HS-5 (cell line): ENCODE measurements around the gene PSMB9.
"Not testable (repeated sequence)": the region's sequence is repeated elsewhere in the genome, so short reads cannot be mapped to it uniquely, and the experiment has no call there.

Experiments
- DNase-seq: peaks from one replicate; pipeline ENCODE4 v3.0.0-alpha.2; 2012; ENCODE audit warnings: low read depth

Gene PSMB9

GRCh38 chr6:32853541-32854375, at the start of gene PSMB9, which contains the start of gene TAP1:
Gene PSMB9 (plus strand): TSS chr6:32854192. CDS start chr6:32854230, 38 bp downstream.
Gene TAP1 (minus strand): TSS chr6:32853704. CDS start chr6:32853636, 68 bp downstream.
- DNase-seq, result peak; percentile 82

GRCh38 chr6:32805404-32805803, 48.6 kb upstream of the PSMB9 start:
- DNase-seq, result not testable (repeated sequence)

GRCh38 chr6:32807020-32807580, 46.9 kb upstream of the PSMB9 start:
- no peak for DNase-seq

- DNase-seq, result no peak
These were observed 44.8 kb upstream of the PSMB9 start for GRCh38 chr6:32809171-32809570.

- DNase-seq, result no peak
These were observed 39.8 kb upstream of the PSMB9 start for GRCh38 chr6:32814145-32814544.

- DNase-seq, result no peak
These were observed 38.9 kb upstream of the PSMB9 start for GRCh38 chr6:32815115-32815514.

- DNase-seq, result no peak
These were observed 38.0 kb upstream of the PSMB9 start for GRCh38 chr6:32815996-32816395.

GRCh38 chr6:32816746-32817204, 37.2 kb upstream of the PSMB9 start, which contains the start of gene HLA-DOB:
Gene HLA-DOB (minus strand): TSS chr6:32817002. CDS start chr6:32816951, 51 bp downstream.
- DNase-seq, result no peak

- DNase-seq, result no peak
These were observed 35.1 kb upstream of the PSMB9 start for GRCh38 chr6:32818867-32819266.

GRCh38 chr6:32819729-32820128, 34.3 kb upstream of the PSMB9 start:
- DNase-seq, result peak; percentile 67

- peak; percentile 68 for DNase-seq
These were observed 28.0 kb upstream of the PSMB9 start for GRCh38 chr6:32825966-32826365.

- DNase-seq, result no peak
These were observed 27.0 kb upstream of the PSMB9 start for GRCh38 chr6:32827025-32827424.

GRCh38 chr6:32829495-32829894, 24.5 kb upstream of the PSMB9 start:
- no peak for DNase-seq

- DNase-seq, result no peak
These were observed 24.0 kb upstream of the PSMB9 start for GRCh38 chr6:32830017-32830416.

- no peak for DNase-seq
These were observed 23.1 kb upstream of the PSMB9 start for GRCh38 chr6:32830936-32831335.

GRCh38 chr6:32832535-32832934, 21.5 kb upstream of the PSMB9 start:
- DNase-seq, result no peak

- no peak for DNase-seq
These were observed 20.3 kb upstream of the PSMB9 start for GRCh38 chr6:32833664-32834063.

- no peak for DNase-seq
These were observed 18.7 kb upstream of the PSMB9 start for GRCh38 chr6:32835167-32835893.

- DNase-seq, result no peak
These were observed 17.1 kb upstream of the PSMB9 start for GRCh38 chr6:32836873-32837272.

GRCh38 chr6:32837651-32838113, 16.3 kb upstream of the PSMB9 start:
- DNase-seq, result no peak

- peak; percentile 74 for DNase-seq
These were observed 15.7 kb upstream of the PSMB9 start, which contains the start of gene TAP2 for GRCh38 chr6:32838114-32838958. Gene TAP2 (minus strand): TSS chr6:32838739. CDS start chr6:32838233, 506 bp downstream.
